ENCODE results near the gene PCBP4. TPM values are rescaled to one million over a fixed set of nuclear protein-coding genes. Genes with fewer than 3 reads are reported as not detected.

The PCBP4 gene
- total RNA-seq, 2 donors from 2014 or later = 73.8 to 119 TPM

- TF ChIP-seq, protein P1, sequence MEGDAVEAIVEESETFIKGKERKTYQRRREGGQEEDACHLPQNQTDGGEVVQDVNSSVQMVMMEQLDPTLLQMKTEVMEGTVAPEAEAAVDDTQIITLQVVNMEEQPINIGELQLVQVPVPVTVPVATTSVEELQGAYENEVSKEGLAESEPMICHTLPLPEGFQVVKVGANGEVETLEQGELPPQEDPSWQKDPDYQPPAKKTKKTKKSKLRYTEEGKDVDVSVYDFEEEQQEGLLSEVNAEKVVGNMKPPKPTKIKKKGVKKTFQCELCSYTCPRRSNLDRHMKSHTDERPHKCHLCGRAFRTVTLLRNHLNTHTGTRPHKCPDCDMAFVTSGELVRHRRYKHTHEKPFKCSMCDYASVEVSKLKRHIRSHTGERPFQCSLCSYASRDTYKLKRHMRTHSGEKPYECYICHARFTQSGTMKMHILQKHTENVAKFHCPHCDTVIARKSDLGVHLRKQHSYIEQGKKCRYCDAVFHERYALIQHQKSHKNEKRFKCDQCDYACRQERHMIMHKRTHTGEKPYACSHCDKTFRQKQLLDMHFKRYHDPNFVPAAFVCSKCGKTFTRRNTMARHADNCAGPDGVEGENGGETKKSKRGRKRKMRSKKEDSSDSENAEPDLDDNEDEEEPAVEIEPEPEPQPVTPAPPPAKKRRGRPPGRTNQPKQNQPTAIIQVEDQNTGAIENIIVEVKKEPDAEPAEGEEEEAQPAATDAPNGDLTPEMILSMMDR (IDR thresholded peaks at IDR 0.05) = no peak
- H3K4me1 ChIP-seq = peaks cover 0 to 31% of the 10 kb centered on the region in 2 donors
- no peak overlapping the region for H3K27ac ChIP-seq
- DNase-seq (ENCODE audit: low spot score) = no peak
- H3K36me3 ChIP-seq = no peaks in the 10 kb centered on the region
- no peaks in the 10 kb centered on the region for H3K27me3 ChIP-seq
- no peak overlapping the region for H3K4me3 ChIP-seq
- H3K9me3 ChIP-seq = no peaks in the 10 kb centered on the region
These were observed 13.0 kb upstream of the PCBP4 start for GRCh38 chr3:51980253-51980652.

GRCh38 chr3:51978143-51978502, 10.9 kb upstream of the PCBP4 start:
- peaks cover 0 to 34% of the 10 kb centered on the region in 2 donors for H3K4me1 ChIP-seq
- H3K9me3 ChIP-seq = no peaks in the 10 kb centered on the region
- no peak overlapping the region for H3K27ac ChIP-seq
- H3K36me3 ChIP-seq = no peaks in the 10 kb centered on the region
- no peaks in the 10 kb centered on the region for H3K27me3 ChIP-seq
- no peak for DNase-seq (ENCODE audit: low spot score)
- TF ChIP-seq, protein P1 (IDR thresholded peaks at IDR 0.05) = no peak
- H3K4me3 ChIP-seq = no peak overlapping the region

GRCh38 chr3:51977446-51978142, 10.3 kb upstream of the PCBP4 start:
- H3K4me3 ChIP-seq = no peak overlapping the region
- H3K4me1 ChIP-seq = peaks cover 0 to 33% of the 10 kb centered on the region in 2 donors
- no peaks in the 10 kb centered on the region for H3K27me3 ChIP-seq
- no peaks in the 10 kb centered on the region for H3K9me3 ChIP-seq
- TF ChIP-seq, protein P1 (IDR thresholded peaks at IDR 0.05) = no peak
- no peak overlapping the region for H3K27ac ChIP-seq
- no peak for DNase-seq (ENCODE audit: low spot score)
- H3K36me3 ChIP-seq = no peaks in the 10 kb centered on the region

- TF ChIP-seq, protein P1 (IDR thresholded peaks at IDR 0.05) = peak in 1 of 2 donors; percentile 12
- Histone ChIP-seq H3K4me3 (peak overlapping the region; percentile 54 to 73), H3K4me1 (peaks cover 0 to 25% of the 10 kb centered on the region in 2 donors), H3K27me3 (no peaks in the 10 kb centered on the region), H3K9me3 (no peaks in the 10 kb centered on the region), H3K36me3 (no peaks in the 10 kb centered on the region), H3K27ac (peak overlapping the region; percentile 96 to 99)
- peak; percentile 80 for DNase-seq (ENCODE audit: low spot score)
These were observed 8.7 kb upstream of the PCBP4 start for GRCh38 chr3:51975852-51976549.

- peak; percentile 75 for DNase-seq (ENCODE audit: low spot score)
- H3K27ac ChIP-seq = peak within 1 kb of the TSS; percentile 96 to 99
- TF ChIP-seq, protein P1 (IDR thresholded peaks at IDR 0.05) = peak in 1 of 2 donors; percentile 28
- peak within 1 kb of the TSS; percentile 67 to 73 for H3K4me3 ChIP-seq
- peaks cover 0 to 25% of the 10 kb centered on the region in 2 donors for H3K4me1 ChIP-seq
- no peaks in the 10 kb centered on the region for H3K9me3 ChIP-seq
- H3K27me3 ChIP-seq = no peaks in the 10 kb centered on the region
- no peaks in the 10 kb centered on the region for H3K36me3 ChIP-seq
These were observed 8.0 kb upstream of the PCBP4 start, which contains the start of gene ABHD14A for GRCh38 chr3:51974963-51975851. ABHD14A (plus strand) TSS chr3:51975064; CDS start chr3:51975136, 72 bp downstream.

Data from right atrium auricular region (tissue), 2 donors.